Neural cell (in vitro differentiated cells): ENCODE results near the gene POU3F2.

Source experiments
- CTCF ChIP-seq: fragments of 450-650 bp; IDR thresholded peaks from 2 replicates; pipeline ENCODE4 v1.5.1; 2014; ENCODE audit warnings: antibody characterized with exemption, mild to moderate bottlenecking, moderate library complexity; ENCODE audit not compliant: poor library complexity, severe bottlenecking
- EP300 ChIP-seq: fragments of 450-650 bp; conservative IDR thresholded peaks from 2 replicates; pipeline ENCODE4 v1.6.1; 2014; ENCODE audit warnings: antibody characterized with exemption, mild to moderate bottlenecking, moderate library complexity; ENCODE audit not compliant: poor library complexity, severe bottlenecking
- POLR2AphosphoS5 ChIP-seq: IDR thresholded peaks from 2 replicates; pipeline ENCODE4 v1.6.1; 2012
- RAD21 ChIP-seq: fragments of 450-650 bp; conservative IDR thresholded peaks from 2 replicates; pipeline ENCODE4 v1.6.1; 2014; ENCODE audit warnings: antibody characterized with exemption, mild to moderate bottlenecking, moderate library complexity

- peak; percentile 23 for TF ChIP-seq POLR2AphosphoS5
- TF ChIP-seq CTCF = no peak
- TF ChIP-seq RAD21 = no peak
- no peak for TF ChIP-seq EP300
Measured at GRCh38 chr6:98827295-98828159, 6.8 kb upstream of the POU3F2 start.
